WTC11 (cell line): Measurements from ENCODE around the gene HTR7. TPM values are rescaled to one million over a fixed set of nuclear protein-coding genes. Genes with fewer than 3 reads are reported as not detected.
A peak's percentile ranks its signal among the peaks of the same experiment; 100 is the strongest.
"Not testable (repeated sequence)": the region's sequence is repeated elsewhere in the genome, so short reads cannot be mapped to it uniquely, and the experiment has no call there.

Source experiments
- ATAC-seq: fragments of 200-7000 bp; cut with Tn5 transposase; 2 replicates; pipeline ENCODE4 v1.10.0; 2021; ENCODE audit warnings: mild to moderate bottlenecking, moderate library complexity
- CTCF ChIA-PET: fragments of 300-600 bp; sonication (Branson Sonifier 250); formaldehyde crosslinking; loops from one replicate; lab custom pipeline; 2021; ENCODE audit warnings: antibody characterized with exemption; lab: Charles Lee
- POLR2A ChIA-PET: fragments of 350-600 bp; sonication (Branson Sonifier 250); formaldehyde crosslinking; loops from one replicate; lab custom pipeline; 2021; ENCODE audit warnings: antibody characterized with exemption; lab: Charles Lee
- DNase-seq: peaks from one replicate; pipeline ENCODE4 v3.0.0; 2021; ENCODE audit warnings: low spot score
- H3K27ac Mint-ChIP-seq: 2 replicates; pipeline ENCODE4 v1.8.0; 2021; ENCODE audit warnings: mixed read lengths
- H3K27me3 Mint-ChIP-seq: 2 replicates; pipeline ENCODE4 v1.8.0; 2021; ENCODE audit warnings: low read depth, mild to moderate bottlenecking, moderate library complexity, mixed read lengths
- H3K36me3 Mint-ChIP-seq: 2 replicates; pipeline ENCODE4 v1.8.0; 2021; ENCODE audit warnings: mixed read lengths
- H3K4me1 Mint-ChIP-seq: 2 replicates; pipeline ENCODE4 v1.8.0; 2022; ENCODE audit warnings: mixed read lengths
- H3K4me3 Mint-ChIP-seq: 2 replicates; pipeline ENCODE4 v1.8.0; 2021; ENCODE audit warnings: mild to moderate bottlenecking, moderate library complexity, mixed read lengths
- H3K9me3 Mint-ChIP-seq: 2 replicates; pipeline ENCODE4 v1.8.0; 2021; ENCODE audit warnings: mixed read lengths
- CBFB ChIP-seq: sonication (generic); formaldehyde crosslinking; IDR thresholded peaks from 2 replicates; pipeline ENCODE4 v1.8.1; 2022; ENCODE audit warnings: mild to moderate bottlenecking, low read depth, missing genetic modification reagents
- CREM ChIP-seq: sonication (generic); formaldehyde crosslinking; IDR thresholded peaks from 2 replicates; pipeline ENCODE4 v1.8.1; 2022; ENCODE audit warnings: mild to moderate bottlenecking, missing genetic modification reagents, moderate library complexity
- ESRRA ChIP-seq: sonication (generic); formaldehyde crosslinking; IDR thresholded peaks from 2 replicates; pipeline ENCODE4 v1.8.1; 2022; ENCODE audit warnings: mild to moderate bottlenecking, missing genetic modification reagents, borderline replicate concordance
- MYBL2 ChIP-seq: sonication (generic); formaldehyde crosslinking; IDR thresholded peaks from 2 replicates; pipeline ENCODE4 v1.8.1; 2023; ENCODE audit warnings: mild to moderate bottlenecking, moderate library complexity, missing genetic modification reagents
- NFYB ChIP-seq: sonication (generic); formaldehyde crosslinking; conservative IDR thresholded peaks from 2 replicates; pipeline ENCODE4 v1.8.0; 2022; ENCODE audit warnings: low read depth, missing genetic modification reagents
- NR2C2 ChIP-seq: sonication (generic); formaldehyde crosslinking; IDR thresholded peaks from 2 replicates; pipeline ENCODE4 v1.8.0; 2022; ENCODE audit warnings: mild to moderate bottlenecking, missing genetic modification reagents
- RELA ChIP-seq: sonication (generic); formaldehyde crosslinking; IDR thresholded peaks from 2 replicates; pipeline ENCODE4 v1.8.1; 2022; ENCODE audit warnings: missing genetic modification reagents, mild to moderate bottlenecking, borderline replicate concordance
- RORB ChIP-seq: fragments of 250-450 bp; sonication (Bioruptor Pico); IDR thresholded peaks from 2 replicates; pipeline ENCODE4 v1.9.0; 2021; ENCODE audit warnings: mild to moderate bottlenecking
- SP1 ChIP-seq: sonication (generic); formaldehyde crosslinking; conservative IDR thresholded peaks from 2 replicates; pipeline ENCODE4 v1.8.1; 2022; ENCODE audit warnings: missing genetic modification reagents
- TEAD1 ChIP-seq: sonication (generic); formaldehyde crosslinking; IDR thresholded peaks from 2 replicates; pipeline ENCODE4 v1.8.0; 2022; ENCODE audit warnings: mild to moderate bottlenecking, missing genetic modification reagents
- TEAD4 ChIP-seq: sonication (generic); formaldehyde crosslinking; IDR thresholded peaks from 2 replicates; pipeline ENCODE4 v1.8.0; 2022; ENCODE audit warnings: mild to moderate bottlenecking, missing genetic modification reagents
- ZNF138 ChIP-seq: sonication (generic); formaldehyde crosslinking; conservative IDR thresholded peaks from 2 replicates; pipeline ENCODE4 v1.8.1; 2022; ENCODE audit warnings: mild to moderate bottlenecking, moderate library complexity, missing genetic modification reagents
- ZNF396 ChIP-seq: fragments of 250-450 bp; sonication (Bioruptor Pico); IDR thresholded peaks from 2 replicates; pipeline ENCODE4 v1.8.0; 2021; ENCODE audit warnings: mild to moderate bottlenecking, moderate library complexity, borderline replicate concordance
- total RNA-seq: library from RNA; stranded (reverse); gene quantifications from 3 replicates; pipeline ENCODE4 v1.2.3, GENCODE V29; 2021
- TF ChIP-seq, protein P1 (sequence below): sonication (generic); formaldehyde crosslinking; IDR thresholded peaks from 2 replicates; pipeline ENCODE4 v1.8.1; 2022; ENCODE audit warnings: low read depth, missing genetic modification reagents, borderline replicate concordance
- TF ChIP-seq, protein P2 (sequence below): sonication (generic); formaldehyde crosslinking; IDR thresholded peaks from 2 replicates; pipeline ENCODE4 v1.8.0; 2022; ENCODE audit warnings: missing genetic modification reagents
- TF ChIP-seq, protein P3 (sequence below): fragments of 250-450 bp; sonication (Bioruptor Pico); IDR thresholded peaks from 2 replicates; pipeline ENCODE4 v1.8.0; 2021; ENCODE audit warnings: mild to moderate bottlenecking
- TF ChIP-seq, protein P4 (sequence below): fragments of 200-600 bp; IDR thresholded peaks from 2 replicates; pipeline ENCODE4 v1.8.0; 2022; ENCODE audit warnings: antibody characterized with exemption
- TF ChIP-seq, protein P5 (sequence below): sonication (generic); formaldehyde crosslinking; conservative IDR thresholded peaks from 2 replicates; pipeline ENCODE4 v1.8.1; 2022; ENCODE audit warnings: mild to moderate bottlenecking, missing genetic modification reagents
- TF ChIP-seq, protein P6 (sequence below): sonication (generic); formaldehyde crosslinking; IDR thresholded peaks from 2 replicates; pipeline ENCODE4 v1.8.1; 2023; ENCODE audit warnings: mild to moderate bottlenecking, missing genetic modification reagents, moderate library complexity

The HTR7 gene
- total RNA-seq, 1 experiment from 2014 or later, result 11.2 TPM

DNA sequence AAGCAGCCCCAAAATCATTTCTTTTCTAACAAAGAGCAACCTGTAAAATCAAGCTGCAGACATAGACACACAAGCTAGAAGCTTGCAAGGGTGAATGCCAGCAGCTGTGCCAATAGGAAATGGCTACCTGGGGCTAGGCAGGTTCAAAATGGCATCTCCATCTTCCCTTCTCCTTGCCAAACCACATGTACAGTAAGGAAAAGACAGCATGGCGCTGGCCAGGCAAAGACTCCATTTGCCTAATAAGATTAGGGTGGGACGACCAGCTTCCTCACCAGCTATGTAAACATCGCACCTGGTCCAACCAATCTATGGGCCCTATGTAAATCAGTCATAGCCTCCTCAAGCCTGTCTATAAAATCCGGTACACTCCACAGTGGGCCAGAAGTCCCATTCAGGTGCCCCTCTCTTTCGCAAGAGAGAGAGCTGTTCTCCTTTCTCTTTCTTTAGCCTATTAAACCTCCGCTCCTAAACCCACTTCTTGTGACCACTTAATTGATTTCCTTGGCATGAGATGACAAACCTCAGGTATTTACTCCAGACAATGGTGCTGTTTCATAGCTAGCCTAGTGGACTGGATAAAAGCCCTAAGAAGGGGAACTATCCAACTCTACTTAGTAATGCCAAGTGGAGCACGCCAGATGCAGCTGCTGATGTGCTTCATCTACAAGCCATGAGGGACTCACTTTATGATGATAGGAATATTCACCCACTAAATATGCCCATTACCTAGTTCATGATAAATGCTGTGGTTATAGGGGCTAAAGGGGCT is 44.1 kb downstream of the HTR7 start:
- POLR2A ChIA-PET, result interaction anchor here (1.6 kb wide), 1 partner anchor 9 kb away, joined by 4 read pairs; no protein-coding TSS in a partner anchor
- Mint-ChIP-seq H3K27me3 (peaks cover 14% of the 10 kb centered on the region), H3K27ac (peak overlapping the region; percentile 88), H3K36me3 (peaks cover 41% of the 10 kb centered on the region), H3K9me3 (peaks cover 36% of the 10 kb centered on the region), H3K4me1 (peaks cover 56% of the 10 kb centered on the region), H3K4me3 (no peak overlapping the region)
- ATAC-seq (no peak), DNase-seq (no peak)
- TF ChIP-seq, protein P1, sequence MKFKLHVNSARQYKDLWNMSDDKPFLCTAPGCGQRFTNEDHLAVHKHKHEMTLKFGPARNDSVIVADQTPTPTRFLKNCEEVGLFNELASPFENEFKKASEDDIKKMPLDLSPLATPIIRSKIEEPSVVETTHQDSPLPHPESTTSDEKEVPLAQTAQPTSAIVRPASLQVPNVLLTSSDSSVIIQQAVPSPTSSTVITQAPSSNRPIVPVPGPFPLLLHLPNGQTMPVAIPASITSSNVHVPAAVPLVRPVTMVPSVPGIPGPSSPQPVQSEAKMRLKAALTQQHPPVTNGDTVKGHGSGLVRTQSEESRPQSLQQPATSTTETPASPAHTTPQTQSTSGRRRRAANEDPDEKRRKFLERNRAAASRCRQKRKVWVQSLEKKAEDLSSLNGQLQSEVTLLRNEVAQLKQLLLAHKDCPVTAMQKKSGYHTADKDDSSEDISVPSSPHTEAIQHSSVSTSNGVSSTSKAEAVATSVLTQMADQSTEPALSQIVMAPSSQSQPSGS (CRISPR knock-in tag), result no peak
- TF ChIP-seq SP1 (CRISPR knock-in tag) (no peak), TEAD1 (CRISPR knock-in tag) (no peak), ZNF138 (no peak), ESRRA (CRISPR knock-in tag) (no peak), MYBL2 (CRISPR knock-in tag) (no peak), TEAD4 (CRISPR knock-in tag) (no peak), NFYB (no peak)
- TF ChIP-seq, protein P2, sequence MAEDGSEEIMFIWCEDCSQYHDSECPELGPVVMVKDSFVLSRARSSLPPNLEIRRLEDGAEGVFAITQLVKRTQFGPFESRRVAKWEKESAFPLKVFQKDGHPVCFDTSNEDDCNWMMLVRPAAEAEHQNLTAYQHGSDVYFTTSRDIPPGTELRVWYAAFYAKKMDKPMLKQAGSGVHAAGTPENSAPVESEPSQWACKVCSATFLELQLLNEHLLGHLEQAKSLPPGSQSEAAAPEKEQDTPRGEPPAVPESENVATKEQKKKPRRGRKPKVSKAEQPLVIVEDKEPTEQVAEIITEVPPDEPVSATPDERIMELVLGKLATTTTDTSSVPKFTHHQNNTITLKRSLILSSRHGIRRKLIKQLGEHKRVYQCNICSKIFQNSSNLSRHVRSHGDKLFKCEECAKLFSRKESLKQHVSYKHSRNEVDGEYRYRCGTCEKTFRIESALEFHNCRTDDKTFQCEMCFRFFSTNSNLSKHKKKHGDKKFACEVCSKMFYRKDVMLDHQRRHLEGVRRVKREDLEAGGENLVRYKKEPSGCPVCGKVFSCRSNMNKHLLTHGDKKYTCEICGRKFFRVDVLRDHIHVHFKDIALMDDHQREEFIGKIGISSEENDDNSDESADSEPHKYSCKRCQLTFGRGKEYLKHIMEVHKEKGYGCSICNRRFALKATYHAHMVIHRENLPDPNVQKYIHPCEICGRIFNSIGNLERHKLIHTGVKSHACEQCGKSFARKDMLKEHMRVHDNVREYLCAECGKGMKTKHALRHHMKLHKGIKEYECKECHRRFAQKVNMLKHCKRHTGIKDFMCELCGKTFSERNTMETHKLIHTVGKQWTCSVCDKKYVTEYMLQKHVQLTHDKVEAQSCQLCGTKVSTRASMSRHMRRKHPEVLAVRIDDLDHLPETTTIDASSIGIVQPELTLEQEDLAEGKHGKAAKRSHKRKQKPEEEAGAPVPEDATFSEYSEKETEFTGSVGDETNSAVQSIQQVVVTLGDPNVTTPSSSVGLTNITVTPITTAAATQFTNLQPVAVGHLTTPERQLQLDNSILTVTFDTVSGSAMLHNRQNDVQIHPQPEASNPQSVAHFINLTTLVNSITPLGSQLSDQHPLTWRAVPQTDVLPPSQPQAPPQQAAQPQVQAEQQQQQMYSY (CRISPR knock-in tag), result no peak
- TF ChIP-seq, protein P3, sequence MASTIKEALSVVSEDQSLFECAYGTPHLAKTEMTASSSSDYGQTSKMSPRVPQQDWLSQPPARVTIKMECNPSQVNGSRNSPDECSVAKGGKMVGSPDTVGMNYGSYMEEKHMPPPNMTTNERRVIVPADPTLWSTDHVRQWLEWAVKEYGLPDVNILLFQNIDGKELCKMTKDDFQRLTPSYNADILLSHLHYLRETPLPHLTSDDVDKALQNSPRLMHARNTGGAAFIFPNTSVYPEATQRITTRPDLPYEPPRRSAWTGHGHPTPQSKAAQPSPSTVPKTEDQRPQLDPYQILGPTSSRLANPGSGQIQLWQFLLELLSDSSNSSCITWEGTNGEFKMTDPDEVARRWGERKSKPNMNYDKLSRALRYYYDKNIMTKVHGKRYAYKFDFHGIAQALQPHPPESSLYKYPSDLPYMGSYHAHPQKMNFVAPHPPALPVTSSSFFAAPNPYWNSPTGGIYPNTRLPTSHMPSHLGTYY (CRISPR knock-in tag), result no peak
- TF ChIP-seq, protein P4, sequence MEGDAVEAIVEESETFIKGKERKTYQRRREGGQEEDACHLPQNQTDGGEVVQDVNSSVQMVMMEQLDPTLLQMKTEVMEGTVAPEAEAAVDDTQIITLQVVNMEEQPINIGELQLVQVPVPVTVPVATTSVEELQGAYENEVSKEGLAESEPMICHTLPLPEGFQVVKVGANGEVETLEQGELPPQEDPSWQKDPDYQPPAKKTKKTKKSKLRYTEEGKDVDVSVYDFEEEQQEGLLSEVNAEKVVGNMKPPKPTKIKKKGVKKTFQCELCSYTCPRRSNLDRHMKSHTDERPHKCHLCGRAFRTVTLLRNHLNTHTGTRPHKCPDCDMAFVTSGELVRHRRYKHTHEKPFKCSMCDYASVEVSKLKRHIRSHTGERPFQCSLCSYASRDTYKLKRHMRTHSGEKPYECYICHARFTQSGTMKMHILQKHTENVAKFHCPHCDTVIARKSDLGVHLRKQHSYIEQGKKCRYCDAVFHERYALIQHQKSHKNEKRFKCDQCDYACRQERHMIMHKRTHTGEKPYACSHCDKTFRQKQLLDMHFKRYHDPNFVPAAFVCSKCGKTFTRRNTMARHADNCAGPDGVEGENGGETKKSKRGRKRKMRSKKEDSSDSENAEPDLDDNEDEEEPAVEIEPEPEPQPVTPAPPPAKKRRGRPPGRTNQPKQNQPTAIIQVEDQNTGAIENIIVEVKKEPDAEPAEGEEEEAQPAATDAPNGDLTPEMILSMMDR, result no peak
- CTCF ChIA-PET, result no interaction called here

DNA sequence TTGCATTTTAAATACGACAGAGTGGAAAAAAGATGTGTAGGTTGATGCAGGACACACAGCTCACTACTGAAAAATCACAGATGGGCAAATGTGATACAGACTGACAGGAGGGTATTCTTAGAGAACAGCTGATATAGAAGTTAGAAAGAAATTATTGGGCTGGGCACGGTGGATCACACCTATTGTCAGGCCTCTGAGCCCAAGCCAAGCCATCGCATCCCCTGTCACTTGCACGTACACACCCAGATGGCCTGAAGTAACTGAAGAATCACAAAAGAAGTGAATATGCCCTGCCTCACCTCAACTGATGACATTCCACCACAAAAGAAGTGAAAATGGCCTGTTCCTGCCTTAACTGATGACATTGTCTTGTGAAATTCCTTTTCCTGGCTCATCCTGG is 50.7 kb downstream of the HTR7 start:
- POLR2A ChIA-PET, H3K4me3 Mint-ChIP-seq, H3K27ac Mint-ChIP-seq, DNase-seq, ATAC-seq: not testable (repeated sequence)
- CTCF ChIA-PET, result interaction anchor here (3.7 kb wide), 1 partner anchor 19 kb away, joined by 21 read pairs; no protein-coding TSS in a partner anchor
- peaks cover 49% of the 10 kb centered on the region for H3K9me3 Mint-ChIP-seq
- peaks cover 36% of the 10 kb centered on the region for H3K4me1 Mint-ChIP-seq
- peaks cover 63% of the 10 kb centered on the region for H3K27me3 Mint-ChIP-seq
- peaks cover 51% of the 10 kb centered on the region for H3K36me3 Mint-ChIP-seq

DNA sequence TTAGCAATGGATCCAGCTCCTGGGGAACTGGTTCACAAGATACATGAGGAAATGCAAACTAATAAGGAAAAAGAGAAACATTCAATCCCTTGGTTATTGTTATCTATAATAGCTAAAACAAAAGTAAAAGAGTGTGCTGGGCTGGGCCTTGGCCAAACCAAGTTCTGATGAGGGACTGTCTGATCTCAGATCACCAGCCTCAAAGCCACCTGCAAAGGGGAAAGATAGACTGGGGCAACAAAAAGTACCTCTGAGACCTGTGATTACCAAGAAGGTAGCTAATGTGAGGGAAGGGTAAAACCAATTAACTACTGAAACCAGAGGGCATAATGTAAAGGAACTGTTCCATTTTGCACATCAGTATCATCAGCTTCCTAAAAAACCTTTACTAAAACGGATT is 51.2 kb downstream of the HTR7 start:
- Mint-ChIP-seq H3K36me3 (peaks cover 51% of the 10 kb centered on the region), H3K27me3 (peaks cover 67% of the 10 kb centered on the region), H3K4me1 (peaks cover 41% of the 10 kb centered on the region), H3K9me3 (peaks cover 49% of the 10 kb centered on the region), H3K27ac (no peak overlapping the region), H3K4me3 (no peak overlapping the region)
- POLR2A ChIA-PET, result no interaction called here
- no peak for ATAC-seq
- CTCF ChIA-PET, result interaction anchor here (3.7 kb wide), 1 partner anchor 19 kb away, joined by 21 read pairs; no protein-coding TSS in a partner anchor
- DNase-seq, result no peak
- TF ChIP-seq, protein P5, sequence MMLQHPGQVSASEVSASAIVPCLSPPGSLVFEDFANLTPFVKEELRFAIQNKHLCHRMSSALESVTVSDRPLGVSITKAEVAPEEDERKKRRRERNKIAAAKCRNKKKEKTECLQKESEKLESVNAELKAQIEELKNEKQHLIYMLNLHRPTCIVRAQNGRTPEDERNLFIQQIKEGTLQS (CRISPR knock-in tag), result no peak
- TF ChIP-seq, protein P4, result no peak
- TF ChIP-seq NR2C2 (CRISPR knock-in tag), result no peak
- no peak for TF ChIP-seq RELA (CRISPR knock-in tag)
- no peak for TF ChIP-seq ZNF396 (CRISPR knock-in tag)
- no peak for TF ChIP-seq RORB (CRISPR knock-in tag)
- no peak for TF ChIP-seq CREM (CRISPR knock-in tag)
- TF ChIP-seq, protein P6, sequence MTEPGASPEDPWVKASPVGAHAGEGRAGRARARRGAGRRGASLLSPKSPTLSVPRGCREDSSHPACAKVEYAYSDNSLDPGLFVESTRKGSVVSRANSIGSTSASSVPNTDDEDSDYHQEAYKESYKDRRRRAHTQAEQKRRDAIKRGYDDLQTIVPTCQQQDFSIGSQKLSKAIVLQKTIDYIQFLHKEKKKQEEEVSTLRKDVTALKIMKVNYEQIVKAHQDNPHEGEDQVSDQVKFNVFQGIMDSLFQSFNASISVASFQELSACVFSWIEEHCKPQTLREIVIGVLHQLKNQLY (CRISPR knock-in tag), result no peak
- TF ChIP-seq CBFB (CRISPR knock-in tag), result no peak
